GM19328 (cell line): ENCODE measurements around the gene MCF2.
"Not testable (repeated sequence)": the region's sequence is repeated elsewhere in the genome, so short reads cannot be mapped to it uniquely, and the experiment has no call there.

ENCODE experiments used
- ATAC-seq: cut with Tn5 transposase; IDR thresholded peaks from one replicate; pipeline ENCODE4 v1.9.1; 2021; ENCODE audit warnings: mild to moderate bottlenecking, moderate library complexity; ENCODE audit not compliant: unreplicated experiment

MCF2 gene, protein sequence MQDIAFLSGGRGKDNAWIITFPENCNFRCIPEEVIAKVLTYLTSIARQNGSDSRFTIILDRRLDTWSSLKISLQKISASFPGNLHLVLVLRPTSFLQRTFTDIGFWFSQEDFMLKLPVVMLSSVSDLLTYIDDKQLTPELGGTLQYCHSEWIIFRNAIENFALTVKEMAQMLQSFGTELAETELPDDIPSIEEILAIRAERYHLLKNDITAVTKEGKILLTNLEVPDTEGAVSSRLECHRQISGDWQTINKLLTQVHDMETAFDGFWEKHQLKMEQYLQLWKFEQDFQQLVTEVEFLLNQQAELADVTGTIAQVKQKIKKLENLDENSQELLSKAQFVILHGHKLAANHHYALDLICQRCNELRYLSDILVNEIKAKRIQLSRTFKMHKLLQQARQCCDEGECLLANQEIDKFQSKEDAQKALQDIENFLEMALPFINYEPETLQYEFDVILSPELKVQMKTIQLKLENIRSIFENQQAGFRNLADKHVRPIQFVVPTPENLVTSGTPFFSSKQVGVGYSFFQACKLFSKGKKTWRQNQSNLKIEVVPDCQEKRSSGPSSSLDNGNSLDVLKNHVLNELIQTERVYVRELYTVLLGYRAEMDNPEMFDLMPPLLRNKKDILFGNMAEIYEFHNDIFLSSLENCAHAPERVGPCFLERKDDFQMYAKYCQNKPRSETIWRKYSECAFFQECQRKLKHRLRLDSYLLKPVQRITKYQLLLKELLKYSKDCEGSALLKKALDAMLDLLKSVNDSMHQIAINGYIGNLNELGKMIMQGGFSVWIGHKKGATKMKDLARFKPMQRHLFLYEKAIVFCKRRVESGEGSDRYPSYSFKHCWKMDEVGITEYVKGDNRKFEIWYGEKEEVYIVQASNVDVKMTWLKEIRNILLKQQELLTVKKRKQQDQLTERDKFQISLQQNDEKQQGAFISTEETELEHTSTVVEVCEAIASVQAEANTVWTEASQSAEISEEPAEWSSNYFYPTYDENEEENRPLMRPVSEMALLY

GRCh38 chrX:139708067-139708466 lies at the start of gene MCF2:
Gene MCF2 (minus strand): TSS chrX:139708167. CDS start chrX:139651744, 56,423 bp downstream.
- no peak for ATAC-seq

- no peak for ATAC-seq
These were observed 43.1 kb upstream of the MCF2 start for GRCh38 chrX:139751053-139751452.

DNA sequence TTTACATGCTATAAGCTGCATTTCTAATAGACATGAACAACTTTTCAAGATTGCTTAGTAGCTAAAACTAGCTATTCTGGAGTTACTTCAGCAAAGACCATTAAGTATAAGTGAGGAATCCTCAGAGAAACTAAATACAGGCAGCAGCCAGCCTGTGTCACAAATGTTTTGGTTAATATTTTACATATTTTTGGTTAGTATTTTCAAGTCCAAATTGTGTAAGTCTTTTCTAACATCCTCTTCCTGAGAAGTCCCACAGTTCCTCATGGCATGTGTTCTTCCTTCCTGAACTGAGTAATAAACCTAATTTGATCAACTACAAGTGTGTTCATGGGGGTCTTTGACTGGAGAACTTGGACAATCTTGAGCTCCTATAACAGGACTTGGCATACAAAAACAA lies 42.4 kb upstream of the MCF2 start:
- no peak for ATAC-seq

- ATAC-seq = peak; percentile 64
These were observed 31.2 kb upstream of the MCF2 start for GRCh38 chrX:139739138-139739537.

- peak; percentile 63 for ATAC-seq
These were observed 30.6 kb upstream of the MCF2 start for GRCh38 chrX:139738581-139738980.

DNA sequence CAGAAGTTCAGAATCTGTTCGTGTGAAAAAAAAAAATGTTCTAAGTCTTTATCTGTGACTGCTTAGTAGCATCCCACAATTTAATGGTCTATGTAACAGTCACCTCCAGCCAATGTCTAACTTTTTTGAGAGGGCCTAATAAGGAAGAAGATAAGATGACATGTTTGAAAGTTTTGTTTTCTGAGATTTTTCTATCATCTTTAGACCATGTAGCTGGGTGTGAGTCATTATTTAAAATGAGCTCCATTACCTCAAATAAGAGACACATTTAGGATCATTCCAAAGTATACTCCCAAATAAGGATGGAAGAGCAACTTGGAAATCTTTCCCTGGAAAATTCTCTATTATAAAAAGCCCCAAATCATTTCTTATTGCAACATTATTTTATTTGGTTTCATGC lies 28.2 kb upstream of the MCF2 start:
- no peak for ATAC-seq

- ATAC-seq = no peak
These were observed 27.0 kb upstream of the MCF2 start for GRCh38 chrX:139734996-139735395.

- ATAC-seq = peak; percentile 50
These were observed 17.8 kb upstream of the MCF2 start for GRCh38 chrX:139725720-139726119.

DNA sequence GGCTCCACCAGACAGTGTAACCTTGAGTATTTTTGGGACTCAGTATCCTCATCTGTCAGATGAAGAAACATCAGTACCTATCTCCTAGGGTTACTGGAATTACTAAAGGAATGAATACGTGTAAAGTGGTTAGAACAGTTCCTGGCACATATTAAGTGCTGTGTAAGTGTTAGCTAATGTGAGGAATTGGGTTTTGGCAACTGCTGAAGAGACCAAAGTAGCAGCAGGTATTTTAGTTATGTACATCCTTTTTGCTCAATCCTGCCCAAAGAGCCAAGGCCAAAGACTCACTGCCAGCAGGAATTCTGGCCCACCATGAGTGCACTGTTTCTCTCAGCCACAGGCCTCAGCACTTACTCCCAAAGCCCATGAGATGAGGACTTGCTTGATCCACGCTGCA lies 16.7 kb upstream of the MCF2 start:
- ATAC-seq = no peak

GRCh38 chrX:139720979-139721378 lies 13.0 kb upstream of the MCF2 start:
- no peak for ATAC-seq

DNA sequence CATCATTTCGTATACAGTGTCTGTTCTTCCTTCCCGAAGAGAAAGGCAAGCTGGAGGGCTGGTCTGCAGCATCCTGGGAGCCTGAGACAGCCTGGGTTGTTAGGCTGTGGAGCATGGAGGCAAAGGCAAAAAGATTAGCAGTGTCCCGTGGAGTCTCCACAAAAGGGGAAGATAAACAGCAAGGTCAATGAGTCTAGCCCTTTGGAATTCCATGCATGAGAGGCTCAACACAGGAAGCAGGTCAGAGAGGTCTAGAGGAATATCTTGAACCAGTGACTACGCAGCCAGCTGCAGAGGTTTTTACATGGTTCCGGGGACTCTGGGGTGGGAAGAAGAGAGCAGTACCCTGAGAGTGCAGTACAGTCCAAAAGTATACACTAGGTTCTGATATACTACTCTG lies 12.2 kb upstream of the MCF2 start:
- no peak for ATAC-seq

GRCh38 chrX:139702658-139703057 lies 5.3 kb downstream of the MCF2 start:
- ATAC-seq = no peak

- no peak for ATAC-seq
These were observed 15.1 kb downstream of the MCF2 start for GRCh38 chrX:139692908-139693307.

DNA sequence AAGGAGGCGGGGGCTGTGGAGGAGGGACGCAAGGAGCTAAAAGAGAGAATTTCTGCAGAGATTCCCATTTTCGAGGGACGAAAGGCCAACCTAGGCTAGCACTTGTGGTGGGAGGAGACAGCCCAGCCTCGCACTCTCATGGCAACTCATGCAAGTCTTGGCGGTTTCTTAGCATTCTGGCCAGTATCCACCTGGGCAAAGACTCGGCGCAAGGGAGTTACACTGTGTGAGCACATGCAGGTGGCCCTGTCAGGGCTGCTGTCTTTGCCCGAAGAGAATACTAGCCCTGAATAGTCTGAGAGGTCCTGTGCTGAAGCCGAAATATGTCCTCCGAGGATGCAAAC lies 15.5 kb downstream of the MCF2 start:
- ATAC-seq = no peak

DNA sequence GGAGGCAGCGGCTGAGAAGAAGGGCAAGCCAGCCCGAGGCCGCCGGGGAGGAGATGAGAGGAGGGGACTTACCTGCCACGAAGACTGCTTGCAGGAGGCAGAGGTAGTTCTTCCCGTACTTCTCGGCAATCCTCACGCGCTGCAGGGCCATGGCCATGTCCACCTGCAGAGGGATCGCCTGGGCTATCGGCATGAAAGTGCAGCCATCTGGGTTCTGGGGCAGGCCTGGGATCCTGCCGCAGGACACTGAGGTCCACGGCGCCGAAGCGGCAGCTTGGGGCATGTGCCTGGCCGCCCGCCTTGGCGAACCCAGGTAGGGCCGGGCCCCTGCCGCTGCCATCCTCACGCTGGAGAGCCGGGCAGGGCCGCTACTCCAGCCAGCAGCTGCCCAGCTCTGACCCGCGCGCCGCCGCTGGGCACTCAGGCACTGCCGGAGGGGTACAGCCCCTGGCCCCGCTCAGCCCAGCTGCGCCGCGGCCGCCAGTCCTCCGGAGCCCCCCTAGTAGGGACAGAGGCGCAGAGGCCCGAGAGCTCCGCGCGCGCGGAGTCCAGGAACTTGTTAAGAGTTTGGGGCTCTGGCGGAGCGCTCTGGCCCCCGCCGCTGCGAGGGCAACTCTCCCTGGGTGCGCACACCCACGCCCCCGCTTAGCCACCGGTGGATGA lies 16.0 kb downstream of the MCF2 start:
- no peak for ATAC-seq

DNA sequence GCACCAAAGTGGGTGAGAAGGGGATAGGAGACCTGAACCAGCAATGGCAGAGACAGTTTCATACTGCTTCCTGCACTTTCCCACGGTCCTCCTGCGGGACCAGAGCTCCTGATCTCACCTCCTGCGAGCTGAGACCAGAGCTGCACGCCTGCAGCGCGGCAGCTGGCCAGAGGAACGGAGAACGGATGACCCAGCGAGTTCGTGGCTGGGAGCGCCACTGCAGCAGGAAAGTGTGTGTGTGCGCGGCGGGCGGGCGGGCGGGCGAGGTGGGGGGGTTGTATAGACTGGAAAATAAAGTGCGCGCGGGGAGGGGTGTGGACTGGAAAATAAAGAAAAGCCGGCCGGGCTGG lies 16.5 kb downstream of the MCF2 start:
- no peak for ATAC-seq

DNA sequence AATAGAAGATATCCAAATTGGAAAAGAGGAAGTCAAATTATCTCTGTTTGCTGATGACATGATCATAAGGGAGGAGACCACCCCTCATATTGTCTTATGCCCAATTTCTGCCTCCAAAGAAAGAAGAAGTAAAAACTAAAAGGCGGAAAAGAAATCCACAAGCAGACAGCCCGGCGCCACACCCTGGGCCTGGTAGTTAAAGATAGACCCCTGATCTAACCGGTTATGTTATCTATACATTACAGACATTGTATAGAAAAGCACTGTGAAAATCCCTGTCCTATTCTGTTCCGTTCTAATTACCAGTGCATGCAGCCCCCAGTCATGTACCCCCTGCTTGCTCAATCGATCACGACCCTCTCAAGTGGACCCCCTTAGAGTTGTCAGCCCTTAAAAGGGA lies 22.8 kb downstream of the MCF2 start:
- ATAC-seq = not testable (repeated sequence)

GRCh38 chrX:139680356-139680755 lies 27.6 kb downstream of the MCF2 start:
- ATAC-seq = no peak

- no peak for ATAC-seq
These were observed 60.4 kb downstream of the MCF2 start for GRCh38 chrX:139647597-139647996.

GRCh38 chrX:139642241-139642927 lies 65.6 kb downstream of the MCF2 start:
- no peak for ATAC-seq

DNA sequence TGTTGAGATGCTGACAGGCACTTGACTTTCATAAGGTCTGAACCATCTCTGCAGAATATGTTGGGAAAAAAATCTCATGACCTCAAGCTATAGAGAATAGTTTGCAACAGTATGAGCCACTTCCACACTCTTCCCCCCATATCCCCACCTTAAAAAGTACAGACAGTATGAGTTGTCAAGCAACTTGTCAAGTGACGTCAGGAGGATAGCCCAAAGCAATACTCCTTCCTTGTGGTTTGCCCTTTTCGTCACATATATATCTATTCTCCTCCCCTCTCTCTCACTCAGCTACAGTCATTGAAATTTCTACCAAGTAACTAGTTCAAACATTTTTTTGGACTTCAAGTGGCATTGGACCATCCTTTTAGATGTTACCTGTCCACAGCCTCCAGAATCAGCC lies 67.7 kb downstream of the MCF2 start:
- no peak for ATAC-seq
